Measurements from ENCODE around the gene MAGEA2.
"Not testable (repeated sequence)": the region's sequence is repeated elsewhere in the genome, so short reads cannot be mapped to it uniquely, and the experiment has no call there.

- not testable (repeated sequence) for TF ChIP-seq POLR2A (IDR thresholded peaks at IDR 0.05; ENCODE audit: low read length); GATA1 (IDR thresholded peaks at IDR 0.05; ENCODE audit: low read depth, low read length)
Observed at GRCh38 chrX:152736528-152736927, 17.1 kb downstream of the MAGEA2 start.

Measured in erythroblast (primary cell).